Thyroid gland (tissue), 4 donors: ENCODE measurements around the gene NR5A2. TPM values are rescaled to one million over a fixed set of nuclear protein-coding genes. Genes with fewer than 3 reads are reported as not detected.

ENCODE experiments used
- DNase-seq, 2 donors: peaks; one replicate each; pipeline ENCODE4 v3.0.0-alpha.2; 2019
- H3K27ac ChIP-seq, 3 donors: fragments of 200-600 bp; sonication (generic); 1 replicate in 2 of 3; 2 replicates in 1 of 3; pipeline ENCODE4 v1.5.1; 2016 to 2019; ENCODE audit warnings: mild to moderate bottlenecking in 1 of 3, moderate library complexity in 1 of 3
- H3K27me3 ChIP-seq: fragments of 200-600 bp; sonication (generic); one replicate; pipeline ENCODE4 v1.5.1; 2019
- H3K36me3 ChIP-seq, 2 donors: fragments of 200-600 bp; sonication (generic); one replicate each; pipeline ENCODE4 v1.5.1; 2016 to 2019
- H3K4me1 ChIP-seq, 2 donors: fragments of 200-600 bp; sonication (generic); one replicate each; pipeline ENCODE4 v1.5.1; 2017 to 2019
- H3K4me3 ChIP-seq, 3 donors: fragments of 200-600 bp; sonication (generic); replicated peaks in 1 of 3; 1 replicate in 2 of 3; 2 replicates in 1 of 3; pipeline ENCODE4 v1.5.1; 2016; ENCODE audit warnings: mild to moderate bottlenecking in 1 of 3
- H3K9me3 ChIP-seq: fragments of 200-600 bp; sonication (generic); one replicate; pipeline ENCODE4 v1.5.1; 2017
- POLR2A ChIP-seq, 2 donors: fragments of 450-650 bp; IDR thresholded peaks; one replicate each; pipeline ENCODE4 v1.6.1; 2017; ENCODE audit warnings: antibody characterized with exemption in 2 of 2, mild to moderate bottlenecking in 2 of 2, moderate library complexity in 1 of 2
- WGBS, 2 donors: methylation state at CpG; one replicate each; pipeline ENCODE4 v1.1.5; 2017; 5-methylcytosine and 5-hydroxymethylcytosine counted together
- intact Hi-C: fragments of 100-400 bp; cut with DNase I; formaldehyde crosslinking; loops from one replicate; pipeline ENCODE4 v1.15.1; 2023
- total RNA-seq, 4 donors: library from RNA; depleted of rRNA; stranded (reverse); fragments of >200 nt; gene quantifications; one replicate each; pipeline ENCODE4 v1.2.3, GENCODE V29; 2016
- TF ChIP-seq, protein P1 (sequence below), 6 experiments: fragments of 200-600 bp in 3 of 6; fragments of 450-650 bp in 3 of 6; sonication (generic) in 3 of 6; IDR thresholded peaks; one replicate each; pipeline ENCODE4 v1.5.1; 2016 to 2019; ENCODE audit warnings: antibody characterized with exemption in 6 of 6, mild to moderate bottlenecking in 2 of 6, inconsistent platforms in 1 of 6, moderate library complexity in 1 of 6

The NR5A2 gene
- total RNA-seq, 4 donors from 2014 or later = 1.5 to 8.2 (median 3.9) TPM

DNA sequence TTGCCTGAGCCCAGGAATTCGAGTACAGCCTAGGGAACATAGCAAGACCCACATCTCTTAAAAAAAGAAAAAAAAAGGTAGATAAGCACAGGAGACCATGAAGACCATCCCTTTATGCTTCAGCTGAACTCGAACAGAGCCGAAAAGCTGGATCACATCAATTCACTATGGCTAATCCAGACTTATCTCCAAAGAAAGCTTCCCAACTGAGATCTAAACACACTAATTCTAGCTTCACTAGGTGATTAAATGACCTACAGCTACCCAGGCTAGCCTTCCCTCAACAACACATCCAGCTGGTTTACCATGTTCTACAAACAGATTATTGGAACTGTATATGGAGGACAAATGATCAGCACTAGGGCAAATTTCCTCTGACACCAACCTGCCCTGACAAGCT lies 44.0 kb upstream of the NR5A2 start:
- intact Hi-C loops = no loop called here
- H3K27me3 ChIP-seq = no peaks in the 10 kb centered on the region
- H3K9me3 ChIP-seq = no peaks in the 10 kb centered on the region
- H3K4me1 ChIP-seq = no peaks in the 10 kb centered on the region
- H3K27ac ChIP-seq = no peak overlapping the region
- TF ChIP-seq, protein P1, sequence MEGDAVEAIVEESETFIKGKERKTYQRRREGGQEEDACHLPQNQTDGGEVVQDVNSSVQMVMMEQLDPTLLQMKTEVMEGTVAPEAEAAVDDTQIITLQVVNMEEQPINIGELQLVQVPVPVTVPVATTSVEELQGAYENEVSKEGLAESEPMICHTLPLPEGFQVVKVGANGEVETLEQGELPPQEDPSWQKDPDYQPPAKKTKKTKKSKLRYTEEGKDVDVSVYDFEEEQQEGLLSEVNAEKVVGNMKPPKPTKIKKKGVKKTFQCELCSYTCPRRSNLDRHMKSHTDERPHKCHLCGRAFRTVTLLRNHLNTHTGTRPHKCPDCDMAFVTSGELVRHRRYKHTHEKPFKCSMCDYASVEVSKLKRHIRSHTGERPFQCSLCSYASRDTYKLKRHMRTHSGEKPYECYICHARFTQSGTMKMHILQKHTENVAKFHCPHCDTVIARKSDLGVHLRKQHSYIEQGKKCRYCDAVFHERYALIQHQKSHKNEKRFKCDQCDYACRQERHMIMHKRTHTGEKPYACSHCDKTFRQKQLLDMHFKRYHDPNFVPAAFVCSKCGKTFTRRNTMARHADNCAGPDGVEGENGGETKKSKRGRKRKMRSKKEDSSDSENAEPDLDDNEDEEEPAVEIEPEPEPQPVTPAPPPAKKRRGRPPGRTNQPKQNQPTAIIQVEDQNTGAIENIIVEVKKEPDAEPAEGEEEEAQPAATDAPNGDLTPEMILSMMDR (IDR thresholded peaks at IDR 0.05) = no peak
- no peak for TF ChIP-seq POLR2A (IDR thresholded peaks at IDR 0.05)
- H3K36me3 ChIP-seq = no peaks in the 10 kb centered on the region
- H3K4me3 ChIP-seq = no peak overlapping the region
- 89 to 90% methylated on average over 3 of the region's 3 CpGs for whole genome bisulfite sequencing, 2 donors
- DNase-seq = no peak

DNA sequence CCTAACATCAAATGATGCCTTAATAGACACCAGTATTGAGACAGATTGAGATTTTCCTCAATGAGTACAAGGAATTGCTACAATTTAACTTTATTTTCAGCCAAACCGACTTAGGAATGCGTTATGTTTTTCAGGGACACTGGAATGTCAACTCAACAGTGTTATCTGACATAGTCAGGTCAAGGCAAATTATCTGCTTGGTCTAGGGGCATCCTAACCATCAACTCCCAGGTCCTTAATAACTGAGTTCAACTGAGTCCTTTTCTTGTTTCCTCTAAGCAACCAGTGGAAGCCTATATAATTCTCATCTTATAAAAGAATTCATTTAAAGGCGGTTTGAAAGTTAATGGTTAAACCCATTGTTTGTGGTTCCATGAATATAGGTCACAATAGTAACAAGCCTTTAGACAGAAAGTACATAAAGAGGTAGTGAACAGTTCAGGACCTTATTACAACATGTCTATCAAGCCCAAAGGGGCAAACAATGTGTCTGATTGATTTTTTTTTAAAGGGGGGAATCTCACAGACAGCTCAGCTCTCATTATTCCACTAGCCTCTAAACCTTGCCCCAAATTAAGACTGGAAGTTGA lies 32.3 kb upstream of the NR5A2 start:
- no peak overlapping the region for H3K27ac ChIP-seq
- no peak for DNase-seq
- no peaks in the 10 kb centered on the region for H3K36me3 ChIP-seq
- no peak overlapping the region for H3K4me3 ChIP-seq
- no peaks in the 10 kb centered on the region for H3K9me3 ChIP-seq
- TF ChIP-seq, protein P1 (IDR thresholded peaks at IDR 0.05) = no peak
- TF ChIP-seq POLR2A (IDR thresholded peaks at IDR 0.05) = no peak
- no peaks in the 10 kb centered on the region for H3K27me3 ChIP-seq
- H3K4me1 ChIP-seq = no peaks in the 10 kb centered on the region
- WGBS, 2 donors = 52 to 62% methylated on average over 3 of the region's 3 CpGs
- intact Hi-C loops = no loop called here

DNA sequence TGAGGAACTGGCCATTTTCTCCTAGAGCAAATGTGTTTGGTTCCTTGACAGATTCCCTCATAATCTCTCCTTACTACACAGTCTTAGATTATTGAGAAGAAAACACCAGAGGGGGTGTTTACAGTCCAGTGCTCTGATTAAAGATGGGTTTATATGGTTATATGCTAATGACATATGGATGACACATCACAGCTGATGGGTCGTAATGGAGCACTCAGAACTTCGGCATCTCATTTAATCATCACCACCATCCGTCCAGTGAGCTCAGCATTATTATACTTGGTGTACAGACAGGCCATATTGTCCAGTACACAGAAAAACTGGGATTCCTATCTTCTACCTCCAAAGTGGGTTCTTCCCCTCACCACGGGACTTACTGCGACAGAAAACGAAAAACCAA lies 22.3 kb upstream of the NR5A2 start:
- no peak overlapping the region for H3K4me3 ChIP-seq
- no peak overlapping the region for H3K27ac ChIP-seq
- no peak for TF ChIP-seq POLR2A (IDR thresholded peaks at IDR 0.05)
- TF ChIP-seq, protein P1 (IDR thresholded peaks at IDR 0.05) = no peak
- H3K36me3 ChIP-seq = no peaks in the 10 kb centered on the region
- no peak for DNase-seq
- intact Hi-C loops = no loop called here
- H3K9me3 ChIP-seq = no peaks in the 10 kb centered on the region
- H3K27me3 ChIP-seq = no peaks in the 10 kb centered on the region
- WGBS, 2 donors = 93 to 96% methylated on average over 6 of the region's 6 CpGs
- no peaks in the 10 kb centered on the region for H3K4me1 ChIP-seq

DNA sequence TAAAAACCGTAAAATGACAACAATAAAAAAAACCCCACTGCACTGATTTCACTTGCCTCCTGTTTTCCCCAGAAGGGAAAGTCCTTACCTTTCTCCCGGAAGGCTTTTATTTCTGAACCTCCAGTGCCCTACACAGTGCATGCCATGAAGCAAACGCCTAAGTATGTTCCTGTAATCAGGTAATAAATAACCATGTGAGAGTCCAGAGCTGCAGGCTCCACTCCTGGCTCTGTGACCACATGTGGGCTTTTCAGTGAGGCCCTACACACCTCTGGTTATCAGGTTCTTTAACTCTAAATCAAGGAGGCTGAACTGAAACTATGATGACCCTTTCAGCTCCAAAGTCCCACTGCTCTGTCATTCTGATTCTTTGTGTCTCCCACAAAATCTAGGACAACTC lies 20.8 kb upstream of the NR5A2 start:
- H3K27me3 ChIP-seq = no peaks in the 10 kb centered on the region
- WGBS, 2 donors = 83 to 87% methylated on average over 3 of the region's 3 CpGs
- no peak for TF ChIP-seq POLR2A (IDR thresholded peaks at IDR 0.05)
- TF ChIP-seq, protein P1 (IDR thresholded peaks at IDR 0.05) = no peak
- H3K4me3 ChIP-seq = no peak overlapping the region
- intact Hi-C loops = no loop called here
- no peaks in the 10 kb centered on the region for H3K4me1 ChIP-seq
- H3K27ac ChIP-seq = no peak overlapping the region
- no peak for DNase-seq
- no peaks in the 10 kb centered on the region for H3K9me3 ChIP-seq
- no peaks in the 10 kb centered on the region for H3K36me3 ChIP-seq

DNA sequence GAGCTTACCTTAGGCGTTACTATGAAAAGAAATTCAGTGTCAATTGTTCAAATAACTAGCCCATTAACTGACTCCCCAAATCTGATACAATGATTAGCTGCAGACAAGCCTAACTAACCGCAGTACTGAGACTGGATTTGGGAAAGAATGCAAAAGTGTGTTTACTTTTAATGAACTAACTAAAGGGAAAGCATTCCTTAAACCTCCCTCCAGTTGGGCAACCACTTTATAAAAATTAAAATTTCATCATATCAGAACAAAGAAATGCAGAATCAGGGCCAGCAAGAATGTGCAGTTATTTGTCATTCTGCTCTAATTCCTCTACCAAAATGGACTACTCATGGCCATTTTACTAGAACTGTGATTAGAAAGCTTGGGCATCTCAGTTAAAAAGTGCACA lies 11.7 kb upstream of the NR5A2 start:
- no peaks in the 10 kb centered on the region for H3K9me3 ChIP-seq
- no peaks in the 10 kb centered on the region for H3K4me1 ChIP-seq
- H3K36me3 ChIP-seq = no peaks in the 10 kb centered on the region
- H3K4me3 ChIP-seq = no peak overlapping the region
- no peak overlapping the region for H3K27ac ChIP-seq
- DNase-seq = no peak
- intact Hi-C loops = no loop called here
- 90 to 91% methylated on average over 2 of the region's 2 CpGs for WGBS, 2 donors
- no peaks in the 10 kb centered on the region for H3K27me3 ChIP-seq
- no peak for TF ChIP-seq POLR2A (IDR thresholded peaks at IDR 0.05)
